Activated CD4-positive, alpha-beta T cell treated with anti-CD3 and anti-CD28 coated beads, Interleukin-10, Interleukin-2, amounts not matched to agents 100 ng/mL and 50 ng/mL, durations not matched to agents 16 hours and 8 hours (primary cell): Measurements from ENCODE around the gene CASZ1.

Source experiments
- DNase-seq: peaks from one replicate; pipeline ENCODE4 v3.0.0-alpha.2; 2020

CASZ1 gene

DNA sequence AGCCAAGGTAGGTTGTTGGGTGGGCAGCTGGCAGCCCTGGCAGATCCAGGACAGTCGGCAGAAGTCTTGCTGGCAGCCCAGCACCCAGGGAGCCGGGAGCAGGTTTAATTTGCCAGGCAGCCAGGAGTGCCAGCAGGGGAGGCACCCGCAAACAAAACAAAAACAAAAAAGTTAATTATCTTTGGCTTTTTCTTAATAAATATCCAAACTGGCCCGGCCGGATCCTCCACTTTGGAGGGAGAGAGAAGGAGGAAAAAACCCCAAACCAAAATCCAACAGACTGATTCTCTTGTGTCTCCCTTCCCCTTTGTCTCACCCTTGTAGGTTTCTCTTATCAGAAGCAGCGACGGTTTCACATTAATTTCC, 97.0 kb downstream of the CASZ1 start:
- no peak for DNase-seq

- DNase-seq = no peak
Observed at GRCh38 chr1:10698726-10699469, 97.5 kb downstream of the CASZ1 start.

DNA sequence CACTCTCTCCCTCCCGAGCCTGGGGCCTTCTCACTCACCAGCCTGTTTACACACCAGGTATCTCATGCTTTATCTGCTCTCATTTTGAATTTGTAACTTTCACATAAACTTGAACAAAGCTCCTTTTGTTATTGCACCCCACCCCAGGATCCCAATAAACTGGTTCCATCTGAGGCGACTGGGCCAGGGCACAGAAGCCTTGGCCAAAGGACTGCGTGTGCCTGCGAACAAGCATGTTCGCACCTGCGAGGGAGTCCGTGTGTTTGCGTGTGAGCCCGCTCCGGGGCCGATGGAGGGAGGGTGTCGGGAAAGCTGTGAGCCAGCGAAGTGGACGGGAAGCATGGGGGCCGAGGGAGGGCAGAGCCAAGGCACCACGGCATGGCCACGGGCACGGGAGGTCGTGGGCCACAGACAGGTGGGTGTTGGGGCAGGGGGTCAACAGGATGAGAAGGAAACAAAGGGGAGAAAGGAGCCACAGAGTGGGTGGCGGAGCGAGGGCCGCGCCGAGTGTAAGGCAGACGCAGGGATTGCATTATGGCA, 98.8 kb downstream of the CASZ1 start:
- no peak for DNase-seq

DNA sequence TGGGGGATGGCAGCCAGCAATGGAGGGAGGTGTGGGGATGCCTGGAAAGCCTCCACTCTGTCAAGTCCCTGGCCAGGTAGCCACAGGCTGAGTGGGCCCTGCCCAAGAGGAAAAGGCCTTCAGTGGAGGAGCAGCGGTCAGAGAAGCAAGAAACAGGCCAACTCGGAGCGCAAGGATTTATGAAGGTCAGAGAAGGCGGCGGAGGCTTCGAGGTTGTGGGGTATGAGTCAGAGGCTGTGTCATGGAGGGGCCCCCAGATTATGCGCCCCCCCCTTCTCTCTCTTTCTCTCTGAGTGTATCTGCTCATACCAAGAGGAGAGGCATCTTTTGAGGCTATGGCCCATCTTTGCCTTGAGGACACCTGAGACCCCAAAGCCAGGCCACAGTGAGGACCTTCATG, 99.5 kb downstream of the CASZ1 start:
- DNase-seq = peak; percentile 20

GRCh38 chr1:10694633-10695627, 101.5 kb downstream of the CASZ1 start:
- DNase-seq = peak; percentile 84

GRCh38 chr1:10694274-10694632, 102.2 kb downstream of the CASZ1 start:
- peak; percentile 63 for DNase-seq

DNA sequence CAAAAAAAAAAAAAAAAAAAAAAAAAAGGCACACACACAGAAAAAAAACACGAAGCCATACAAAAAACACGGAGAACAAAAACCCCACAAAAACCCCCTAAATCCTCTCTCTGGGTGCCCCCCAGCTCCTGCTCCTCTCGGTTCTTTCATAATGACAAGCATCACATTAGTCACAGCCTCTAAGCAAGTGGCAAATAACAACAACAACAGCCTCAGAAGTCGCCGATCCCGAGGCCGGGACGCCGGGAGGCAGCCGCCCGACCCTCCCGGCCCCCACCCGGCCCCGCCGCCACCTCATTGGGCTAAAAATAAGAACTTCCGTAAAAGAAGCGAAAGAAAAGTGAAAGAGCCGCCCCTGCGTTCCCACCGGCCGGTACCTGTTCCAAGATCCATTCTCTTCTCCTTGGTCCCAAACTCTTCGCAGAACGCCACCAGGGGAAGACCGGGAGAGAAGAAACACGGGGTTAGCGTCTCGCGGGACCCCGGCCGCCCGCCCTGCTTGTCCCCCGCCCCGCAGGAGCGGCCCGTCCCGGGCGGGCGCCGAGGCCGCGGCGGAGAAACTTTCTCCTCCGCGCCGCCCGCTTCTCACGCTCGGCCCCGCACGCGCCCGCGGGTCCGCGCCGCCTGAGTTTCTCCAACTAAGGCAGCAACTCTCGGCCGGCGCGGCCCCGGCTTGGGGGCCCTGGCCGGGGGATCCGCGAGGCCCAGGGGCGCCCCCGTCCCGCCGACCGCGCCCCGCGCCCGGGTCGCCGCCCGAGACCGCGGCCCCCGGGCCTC, 102.8 kb downstream of the CASZ1 start:
- peak; percentile 52 for DNase-seq

DNA sequence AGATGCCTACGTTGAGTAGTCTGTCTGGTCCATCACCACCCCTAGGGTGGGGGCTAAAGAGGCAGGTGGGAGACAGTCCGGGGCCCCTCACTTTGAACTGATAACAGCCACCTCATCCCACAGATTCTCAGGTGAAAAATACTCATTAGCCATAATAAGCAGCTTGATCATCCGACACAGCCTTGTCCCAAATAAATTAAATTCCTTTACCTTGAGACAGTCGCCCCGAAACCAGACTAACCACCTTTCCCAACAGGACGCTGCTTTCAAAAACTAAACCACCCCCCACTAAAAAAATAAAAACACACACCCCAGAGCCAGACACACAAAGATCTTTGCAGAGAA, 103.3 kb downstream of the CASZ1 start:
- DNase-seq = no peak

GRCh38 chr1:10692401-10693021, 103.9 kb downstream of the CASZ1 start:
- DNase-seq = peak; percentile 82

GRCh38 chr1:10691740-10692125, 104.7 kb downstream of the CASZ1 start:
- DNase-seq = peak; percentile 63

GRCh38 chr1:10691075-10691739, 105.2 kb downstream of the CASZ1 start:
- DNase-seq = no peak

DNA sequence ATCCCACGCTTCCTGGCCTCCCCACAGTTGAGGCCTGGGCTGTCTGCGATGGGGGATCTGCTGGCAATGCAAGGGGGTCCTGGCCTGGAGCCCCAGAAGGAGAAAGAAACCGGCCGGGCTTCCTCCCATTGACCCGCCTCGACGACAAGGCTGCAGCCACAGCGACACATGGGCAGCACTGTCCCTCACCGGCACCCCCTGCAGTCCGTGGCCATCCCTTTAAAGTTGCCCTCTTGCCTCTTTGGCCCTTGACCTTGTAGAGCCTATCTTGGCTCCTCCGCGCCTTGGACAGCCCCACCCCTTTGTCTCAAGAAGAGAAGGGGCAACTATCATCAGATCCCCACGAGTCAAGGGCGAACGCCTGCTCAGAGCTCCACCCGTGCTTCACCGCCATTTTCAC, 106.0 kb downstream of the CASZ1 start:
- DNase-seq = no peak

DNA sequence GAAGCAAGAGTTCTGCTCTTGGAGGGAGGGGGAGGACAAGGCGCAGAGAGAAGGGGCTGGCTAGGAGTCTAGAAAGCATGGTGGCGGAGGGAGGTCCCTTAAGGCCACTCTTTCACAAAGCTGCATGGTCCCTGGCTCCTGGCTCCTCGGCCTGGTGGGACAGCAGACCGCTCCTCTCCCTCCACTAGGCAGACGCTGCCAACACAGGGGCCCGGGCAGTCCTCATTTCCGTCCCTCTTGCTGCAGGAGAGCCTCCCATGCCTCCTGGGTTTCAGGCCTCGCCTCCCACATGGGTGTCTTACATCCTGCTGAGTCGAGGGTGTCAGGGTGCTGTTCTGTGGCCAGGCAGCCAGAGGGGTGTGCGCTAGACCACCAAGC, 108.0 kb downstream of the CASZ1 start:
- DNase-seq = no peak

DNA sequence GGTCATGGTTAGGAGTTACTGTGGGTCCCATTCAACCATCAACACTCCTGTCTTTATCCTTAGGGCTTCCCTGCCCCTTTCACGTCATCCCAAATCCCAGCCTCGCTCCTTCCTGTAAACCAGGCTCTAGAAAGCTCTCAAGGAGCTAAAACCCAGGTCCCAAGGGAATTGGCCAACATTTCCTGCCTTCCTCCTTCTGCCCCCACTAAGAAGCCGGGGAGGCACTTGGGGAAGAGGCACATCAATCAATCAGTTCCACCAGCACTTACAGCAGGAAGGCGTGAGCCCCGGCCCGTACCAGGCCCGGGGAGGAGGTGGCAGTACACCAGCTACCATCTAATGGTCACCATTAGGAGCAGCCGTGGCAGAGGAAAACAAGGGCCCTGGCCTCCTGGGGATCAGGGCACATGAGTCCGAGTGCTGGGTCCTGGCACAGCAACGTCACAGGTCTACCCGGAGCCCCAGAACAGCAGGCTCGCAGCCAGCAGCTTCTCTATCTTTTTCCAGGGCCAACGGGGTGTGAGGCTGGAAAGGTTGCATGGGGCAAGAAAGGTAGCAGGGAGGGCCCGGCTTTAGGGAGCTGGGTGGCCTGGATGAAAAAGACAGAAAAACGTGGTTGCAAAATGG, 108.6 kb downstream of the CASZ1 start:
- no peak for DNase-seq

GRCh38 chr1:10687251-10687651, 109.2 kb downstream of the CASZ1 start:
- DNase-seq = no peak

DNA sequence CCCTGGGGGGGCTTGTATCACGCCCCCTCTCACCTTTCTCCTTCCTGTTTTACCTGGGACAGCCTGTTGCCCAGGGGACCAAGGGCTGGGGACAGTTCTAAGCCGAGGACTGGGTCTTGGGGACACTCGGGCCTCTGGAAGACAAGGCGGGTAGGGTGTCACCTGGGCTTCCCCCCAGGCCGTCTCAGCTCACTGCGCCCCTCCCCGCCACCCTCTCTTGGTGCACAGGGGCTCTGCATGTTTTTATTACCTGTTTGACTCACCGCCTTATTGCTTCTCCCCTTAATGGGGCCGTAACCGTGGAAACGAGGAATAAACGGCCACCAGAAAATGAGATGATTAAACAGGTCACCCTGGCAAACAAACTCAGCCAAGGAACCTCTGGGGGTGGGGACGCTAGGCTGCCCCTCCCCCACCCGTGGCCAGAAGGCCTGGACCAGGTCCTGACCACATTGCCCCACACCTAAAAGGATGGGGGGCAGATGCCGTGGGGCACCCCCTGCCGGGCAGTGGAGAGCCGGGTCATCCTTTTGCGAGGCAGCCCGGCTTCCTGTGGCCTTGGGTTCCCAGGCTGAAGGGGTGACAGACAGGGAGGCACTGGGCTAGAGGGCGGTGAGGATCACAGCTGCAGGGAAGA, 109.9 kb downstream of the CASZ1 start:
- no peak for DNase-seq

DNA sequence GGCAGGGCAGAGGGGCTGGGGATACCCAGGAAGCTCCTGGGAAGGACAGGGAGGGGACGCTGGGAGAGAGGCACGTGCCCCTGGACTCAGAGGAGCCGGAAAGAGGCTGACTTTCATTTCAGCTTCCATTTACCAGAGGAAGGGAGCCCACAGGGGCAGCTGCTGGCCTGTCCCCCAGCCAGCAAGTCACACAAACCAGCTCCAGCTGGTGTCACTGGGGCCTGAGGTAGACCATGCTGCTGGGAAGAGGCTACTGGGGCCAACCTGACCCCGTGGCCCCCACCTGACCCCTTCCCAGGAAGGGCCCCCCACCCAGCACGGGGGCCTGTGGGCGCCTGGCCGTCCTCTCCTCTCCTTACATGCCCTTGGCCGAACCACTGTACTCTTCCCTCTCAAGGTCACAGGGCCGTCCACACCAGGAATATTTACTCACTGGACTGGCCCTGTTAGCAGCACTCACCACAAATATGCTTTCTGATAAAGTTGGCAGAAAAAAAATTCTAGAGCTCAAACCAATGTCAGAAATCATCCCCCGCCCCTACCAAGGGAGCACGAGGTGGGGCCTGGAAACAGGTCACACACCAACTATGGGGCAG, 110.5 kb downstream of the CASZ1 start:
- no peak for DNase-seq

GRCh38 chr1:10685196-10685807, 111.1 kb downstream of the CASZ1 start:
- no peak for DNase-seq

DNA sequence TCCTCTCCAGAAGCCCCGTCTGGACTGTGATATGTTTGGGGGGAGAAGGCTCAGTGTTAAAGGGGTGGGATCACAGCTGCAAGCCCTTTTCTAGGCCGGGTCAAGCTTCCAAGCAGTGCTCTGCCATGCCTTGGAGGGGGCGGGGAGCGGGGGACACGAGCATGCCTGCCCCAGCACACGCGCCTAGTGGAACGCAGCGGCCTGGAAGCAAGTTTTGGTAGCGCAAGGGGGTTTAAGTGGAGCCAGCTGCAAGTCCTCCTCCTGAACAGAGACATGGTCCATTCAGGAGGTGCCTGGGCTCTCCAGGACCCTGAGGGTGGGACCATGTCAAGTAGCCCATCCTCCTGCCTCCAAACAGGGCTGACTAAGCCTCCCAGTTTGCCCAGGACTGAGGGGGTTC, 112.2 kb downstream of the CASZ1 start:
- DNase-seq = no peak
